GM21717 (cell line): ENCODE results near the gene NPR2.
A peak's percentile ranks its signal among the peaks of the same experiment; 100 is the strongest.

Source experiments
- ATAC-seq: cut with Tn5 transposase; IDR thresholded peaks from one replicate; pipeline ENCODE4 v1.9.1; 2021; ENCODE audit warnings: mild to moderate bottlenecking, moderate library complexity; ENCODE audit not compliant: unreplicated experiment

The NPR2 gene

DNA sequence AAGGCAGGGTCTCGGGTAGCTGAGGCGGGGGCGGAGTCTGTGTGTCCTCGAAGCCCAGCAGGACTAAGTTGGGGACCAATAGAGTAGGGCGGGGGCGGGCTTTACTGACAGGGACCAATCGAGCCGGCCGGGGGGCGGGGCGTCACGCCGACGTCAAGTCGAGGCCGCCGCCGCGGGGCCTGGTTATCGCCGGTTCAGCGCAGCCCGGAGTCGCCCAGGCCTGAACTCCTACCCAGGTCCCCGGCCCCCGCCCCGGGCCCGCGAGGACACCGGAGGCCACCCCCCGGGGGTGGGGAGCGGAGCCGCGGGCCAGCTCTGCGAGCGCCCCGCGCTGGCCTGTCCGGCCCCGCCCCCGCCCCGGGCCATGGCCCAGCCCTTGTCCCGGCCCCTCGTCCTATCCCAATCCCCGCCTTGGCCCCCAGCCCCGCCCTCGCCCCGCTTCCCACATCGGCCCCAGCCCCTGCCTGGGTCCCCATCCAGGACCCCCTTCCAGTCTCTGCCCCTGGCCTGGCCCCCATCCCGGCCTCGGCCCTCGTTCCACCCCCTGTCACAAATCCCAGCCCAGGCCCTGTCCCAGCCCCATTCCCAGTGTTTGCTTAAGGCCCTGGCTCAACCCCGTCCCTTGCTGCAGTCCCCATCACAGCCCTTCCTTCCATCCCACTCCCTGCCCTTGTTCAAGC, 37.8 kb downstream of the NPR2 start, which contains the start of gene TMEM8B:
Gene TMEM8B, plus strand, starts transcription at position 145 of the 680 bp plus-strand sequence. Its CDS starts 220 bp downstream, at position 365.
- ATAC-seq, result peak; percentile 63

GRCh38 chr9:35829764-35830096, 38.3 kb downstream of the NPR2 start:
- ATAC-seq, result no peak

GRCh38 chr9:35831040-35831439, 39.6 kb downstream of the NPR2 start:
- ATAC-seq, result no peak

DNA sequence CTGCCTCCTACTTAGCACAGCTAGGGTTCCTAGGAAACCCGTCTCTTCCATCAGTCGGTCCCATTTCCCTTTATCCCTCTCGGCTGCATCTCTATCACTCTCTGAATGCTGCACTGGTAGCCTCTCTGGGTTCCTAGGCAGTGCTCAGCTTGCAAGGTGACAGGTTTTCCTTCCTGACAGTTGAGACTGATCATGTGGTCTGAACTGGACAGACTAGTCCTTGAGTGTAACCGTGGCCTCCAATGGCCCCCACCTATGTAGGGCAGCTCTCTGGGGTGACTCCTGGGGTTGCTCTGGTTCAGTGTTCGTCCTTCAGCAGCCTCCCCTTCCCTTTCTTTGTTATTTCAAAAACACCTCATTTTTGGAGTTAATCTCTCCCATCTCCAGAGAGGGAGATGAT, 41.4 kb downstream of the NPR2 start:
- ATAC-seq, result no peak

- ATAC-seq, result no peak
These were observed 43.1 kb downstream of the NPR2 start for GRCh38 chr9:35834260-35835215.

DNA sequence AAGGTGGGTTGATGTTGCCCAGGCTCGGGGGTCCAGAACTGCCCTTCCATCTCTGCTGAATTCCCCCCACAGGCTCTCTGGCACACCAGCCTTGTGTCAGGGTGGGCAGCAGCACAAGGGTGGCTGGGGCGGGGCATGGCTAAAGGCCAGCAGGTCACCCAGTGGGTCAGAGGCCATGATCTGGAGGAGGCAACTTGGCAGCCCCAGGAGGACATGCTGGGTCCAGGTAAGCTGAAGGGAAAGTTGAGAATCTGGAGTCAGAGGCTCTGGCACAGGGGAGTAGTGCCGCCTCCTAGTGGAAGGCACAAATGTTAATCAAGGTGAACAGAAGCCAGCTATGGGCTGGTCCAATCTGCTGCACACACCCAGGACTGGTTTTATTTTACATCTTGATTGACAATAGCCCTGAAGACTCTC, 43.8 kb downstream of the NPR2 start:
- no peak for ATAC-seq

GRCh38 chr9:35835766-35836165, 44.4 kb downstream of the NPR2 start:
- no peak for ATAC-seq

GRCh38 chr9:35836595-35836994, 45.2 kb downstream of the NPR2 start:
- ATAC-seq, result no peak

GRCh38 chr9:35839926-35840325, 48.5 kb downstream of the NPR2 start:
- ATAC-seq, result no peak

DNA sequence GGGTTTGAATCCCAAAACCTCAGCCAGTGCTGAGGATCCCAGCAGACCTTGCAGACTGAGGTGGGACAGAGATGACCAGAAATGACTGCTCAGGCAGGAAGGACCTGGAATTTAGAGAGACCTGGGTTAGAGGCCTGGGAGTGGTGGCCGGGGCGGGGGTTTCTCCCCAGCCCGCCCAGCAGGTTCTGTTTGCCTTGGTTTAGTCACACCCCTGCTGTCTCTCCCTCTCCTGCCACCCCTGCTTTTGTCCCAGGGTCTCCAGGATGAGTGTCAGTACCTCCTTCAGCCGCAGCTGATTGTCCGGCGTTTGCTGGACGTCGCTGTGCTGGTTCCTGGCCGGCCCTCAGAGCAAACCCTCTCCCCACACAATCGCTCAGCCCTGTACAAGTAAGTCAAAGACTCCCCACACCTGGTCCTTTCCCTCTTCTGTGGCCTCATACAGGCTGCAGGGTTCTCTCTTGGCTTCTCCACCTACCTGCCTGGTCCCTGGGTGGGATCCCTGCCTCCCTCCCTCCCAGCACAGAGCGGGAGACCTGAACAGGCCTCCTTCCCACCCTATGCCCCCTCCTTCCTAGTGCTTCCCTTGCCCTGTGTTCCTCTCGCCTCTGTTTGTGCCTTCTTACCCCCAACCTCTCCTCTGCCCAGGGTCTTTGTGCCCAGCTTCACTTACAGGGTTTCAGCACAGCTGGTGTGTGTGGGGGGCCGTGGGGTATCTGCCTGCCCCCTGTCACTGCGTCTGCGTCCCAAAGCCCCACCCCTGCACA, 49.7 kb downstream of the NPR2 start:
- no peak for ATAC-seq

DNA sequence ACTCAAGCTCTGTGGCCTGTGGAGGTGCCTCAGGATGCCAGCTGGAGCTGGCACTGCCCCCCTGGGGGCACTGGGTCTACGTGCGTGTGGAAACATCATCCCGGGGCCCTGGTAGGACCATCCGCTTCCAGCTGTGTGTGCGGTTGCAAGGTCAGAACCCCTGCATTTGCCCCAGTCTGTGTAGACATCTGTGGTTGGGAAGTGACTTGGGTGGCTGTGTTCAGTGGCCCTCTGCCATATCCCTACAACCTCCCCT, 50.2 kb downstream of the NPR2 start:
- ATAC-seq, result no peak

- no peak for ATAC-seq
These were observed 50.8 kb downstream of the NPR2 start for GRCh38 chr9:35842020-35842745.

- ATAC-seq, result peak; percentile 64
These were observed 51.4 kb downstream of the NPR2 start for GRCh38 chr9:35842795-35843194.

DNA sequence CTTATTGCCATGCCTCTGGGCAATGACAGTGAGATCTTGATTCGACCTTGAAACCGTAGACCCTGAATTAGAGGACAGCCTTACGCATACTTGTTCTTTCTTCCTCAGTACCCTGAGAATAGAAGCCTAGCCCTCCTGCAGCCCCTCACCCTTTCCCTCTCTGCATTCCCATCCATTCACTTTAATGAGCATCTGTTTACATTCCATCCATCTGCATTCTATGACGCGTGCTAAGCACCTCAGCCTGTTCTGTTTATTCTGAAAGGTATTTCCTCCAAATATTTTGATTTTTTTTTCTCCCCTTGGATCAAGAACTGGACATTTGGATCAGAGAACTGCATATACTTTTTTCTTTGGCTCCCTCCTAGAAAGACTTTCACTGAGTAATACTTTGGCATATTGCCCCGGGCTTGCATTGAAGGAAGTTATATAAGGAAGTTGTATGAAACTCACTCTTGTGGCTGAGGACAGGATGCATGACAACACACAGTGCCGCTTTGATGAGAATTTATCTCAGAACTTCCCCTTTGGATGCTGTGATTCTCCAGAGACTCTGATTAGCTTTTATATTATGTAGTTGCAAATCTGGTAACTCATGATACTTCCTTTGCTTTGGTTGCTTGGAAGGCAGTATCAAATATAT, 53.4 kb downstream of the NPR2 start:
- no peak for ATAC-seq

DNA sequence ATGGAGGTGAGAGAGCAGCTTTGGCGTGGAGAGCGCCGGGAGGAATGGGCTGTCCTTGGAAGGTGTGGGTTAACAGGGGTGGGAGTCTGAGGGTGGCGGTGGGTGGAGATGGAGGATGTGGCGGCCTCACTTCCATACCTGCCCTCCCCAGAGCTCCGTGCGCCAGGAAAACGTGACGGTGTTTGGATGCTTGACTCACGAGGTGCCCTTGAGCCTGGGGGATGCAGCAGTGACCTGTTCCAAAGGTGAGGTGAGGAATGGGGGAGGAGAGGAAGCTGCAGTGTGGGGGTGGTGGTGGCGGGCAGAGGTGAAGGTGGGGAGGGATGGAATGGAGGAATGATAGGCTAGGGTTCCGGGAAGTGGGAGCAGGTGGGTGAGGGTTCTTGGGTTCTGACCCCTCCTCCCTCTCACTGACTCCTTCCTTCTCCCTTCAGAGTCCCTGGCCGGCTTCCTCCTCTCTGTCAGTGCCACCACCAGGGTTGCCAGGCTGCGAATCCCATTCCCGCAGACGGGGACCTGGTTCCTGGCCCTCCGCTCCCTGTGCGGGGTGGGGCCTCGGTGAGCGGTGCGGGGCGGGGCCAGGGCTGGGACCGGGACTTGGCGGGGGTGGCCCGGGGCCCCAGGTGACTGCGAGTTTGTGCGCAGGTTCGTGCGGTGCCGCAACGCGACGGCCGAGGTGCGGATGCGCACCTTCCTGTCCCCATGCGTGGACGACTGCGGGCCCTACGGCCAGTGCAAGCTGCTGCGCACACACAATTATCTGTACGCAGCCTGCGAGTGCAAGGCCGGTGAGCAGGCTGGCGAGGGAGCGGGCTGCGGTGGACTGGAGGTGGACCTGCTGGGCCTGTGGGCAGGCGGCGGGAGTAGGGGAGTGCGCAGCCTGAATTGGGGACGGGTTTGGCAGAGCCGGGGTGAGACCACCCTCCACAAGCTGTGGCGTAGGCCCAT, 54.7 kb downstream of the NPR2 start:
- no peak for ATAC-seq

DNA sequence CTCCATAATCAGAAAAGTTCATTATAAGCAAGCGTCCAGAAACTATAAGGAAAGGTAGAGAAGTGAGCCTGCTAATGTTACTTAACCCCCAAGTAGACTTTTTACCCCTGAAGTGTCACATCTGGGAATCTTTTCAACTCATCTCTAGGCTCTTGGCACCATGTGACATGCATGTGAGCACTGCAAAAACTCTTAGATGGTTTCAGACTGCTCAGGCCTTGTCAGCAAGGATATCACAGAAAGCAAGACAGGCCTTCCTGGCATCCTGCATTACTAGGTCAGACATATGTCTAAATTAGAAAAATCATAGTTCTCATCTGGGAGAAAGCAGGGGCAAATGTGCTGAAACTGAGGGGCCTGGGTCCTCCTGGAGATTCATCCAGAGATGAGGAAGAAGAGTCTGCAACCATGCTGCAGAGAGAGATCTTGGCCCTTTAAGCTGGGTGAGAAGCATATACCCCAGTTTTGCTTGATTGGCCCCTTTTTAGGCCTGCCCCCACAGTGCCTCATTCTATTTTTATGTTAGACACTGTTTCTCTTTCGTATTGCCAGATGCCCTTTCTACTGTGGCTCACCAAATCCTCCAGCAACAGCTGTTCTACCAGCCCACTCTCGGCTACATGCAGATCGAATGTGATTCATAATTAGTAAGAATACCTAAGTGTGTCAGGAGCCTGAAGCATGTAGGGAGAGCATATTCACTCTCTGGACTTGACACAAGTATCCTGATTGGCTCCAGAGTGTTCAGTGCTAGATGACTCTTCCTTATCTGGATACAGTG, 56.6 kb downstream of the NPR2 start:
- ATAC-seq, result peak; percentile 92

DNA sequence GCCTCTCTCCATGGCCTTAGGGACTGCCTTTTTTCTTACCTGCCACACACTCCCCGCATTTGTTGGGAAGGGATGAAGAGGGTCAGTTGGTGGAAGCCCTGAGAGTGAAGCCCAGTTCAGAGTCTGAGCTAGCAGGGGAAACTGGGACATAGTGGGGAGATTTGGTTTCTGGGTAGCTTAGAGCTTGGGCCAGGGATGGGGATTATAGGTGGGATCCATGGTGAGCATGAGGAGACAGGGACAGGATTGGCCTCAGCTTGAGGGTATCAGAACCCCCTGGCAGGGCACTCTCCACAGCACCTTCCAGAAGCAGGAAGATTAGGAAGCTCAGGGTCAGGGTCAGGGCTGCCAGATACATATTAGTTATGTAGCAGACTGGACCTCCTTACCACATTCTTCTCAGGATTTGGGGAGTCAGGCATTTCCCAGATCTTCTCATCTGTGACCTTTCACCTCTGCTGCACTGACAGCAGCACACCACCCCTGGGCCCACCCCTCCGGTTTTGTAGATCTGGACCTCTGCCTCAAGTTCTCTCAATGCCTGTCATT, 61.0 kb downstream of the NPR2 start:
- no peak for ATAC-seq
